ENCODE measurements around the gene EXT2. TPM values are rescaled to one million over a fixed set of nuclear protein-coding genes. Genes with fewer than 3 reads are reported as not detected.

The EXT2 gene
- total RNA-seq, 1 donor from 2014 or later = 53.7 TPM

DNA sequence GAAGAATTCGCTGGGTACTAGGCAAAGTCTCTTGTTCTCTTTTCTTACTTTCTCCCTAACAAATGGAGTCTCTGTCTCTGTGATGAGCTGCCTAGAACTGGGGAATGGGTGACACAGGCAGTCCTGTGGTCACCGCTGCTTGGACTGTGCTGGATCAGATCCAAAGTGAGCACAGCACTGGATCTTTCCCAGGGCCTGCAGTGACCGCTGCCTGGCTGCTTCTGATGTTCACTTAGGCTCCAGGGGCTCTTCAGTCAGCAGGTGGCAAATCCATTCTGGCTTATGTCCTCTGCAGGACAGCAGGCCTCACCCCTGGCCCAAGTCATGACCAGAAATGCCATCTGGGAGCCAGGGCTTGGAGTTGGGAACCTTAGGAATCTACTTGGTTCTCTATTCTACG lies 61.5 kb downstream of the EXT2 start:
- TF ChIP-seq, protein P1, sequence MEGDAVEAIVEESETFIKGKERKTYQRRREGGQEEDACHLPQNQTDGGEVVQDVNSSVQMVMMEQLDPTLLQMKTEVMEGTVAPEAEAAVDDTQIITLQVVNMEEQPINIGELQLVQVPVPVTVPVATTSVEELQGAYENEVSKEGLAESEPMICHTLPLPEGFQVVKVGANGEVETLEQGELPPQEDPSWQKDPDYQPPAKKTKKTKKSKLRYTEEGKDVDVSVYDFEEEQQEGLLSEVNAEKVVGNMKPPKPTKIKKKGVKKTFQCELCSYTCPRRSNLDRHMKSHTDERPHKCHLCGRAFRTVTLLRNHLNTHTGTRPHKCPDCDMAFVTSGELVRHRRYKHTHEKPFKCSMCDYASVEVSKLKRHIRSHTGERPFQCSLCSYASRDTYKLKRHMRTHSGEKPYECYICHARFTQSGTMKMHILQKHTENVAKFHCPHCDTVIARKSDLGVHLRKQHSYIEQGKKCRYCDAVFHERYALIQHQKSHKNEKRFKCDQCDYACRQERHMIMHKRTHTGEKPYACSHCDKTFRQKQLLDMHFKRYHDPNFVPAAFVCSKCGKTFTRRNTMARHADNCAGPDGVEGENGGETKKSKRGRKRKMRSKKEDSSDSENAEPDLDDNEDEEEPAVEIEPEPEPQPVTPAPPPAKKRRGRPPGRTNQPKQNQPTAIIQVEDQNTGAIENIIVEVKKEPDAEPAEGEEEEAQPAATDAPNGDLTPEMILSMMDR (IDR thresholded peaks at IDR 0.05) = no peak
- DNase-seq (no peak), ATAC-seq (no peak)
- H3K27me3 ChIP-seq (ENCODE audit: low read depth) = no peaks in the 10 kb centered on the region
- no peaks in the 10 kb centered on the region for H3K4me1 ChIP-seq
- no peaks in the 10 kb centered on the region for H3K9me3 ChIP-seq
- H3K36me3 ChIP-seq = peaks cover 5% of the 10 kb centered on the region
- no peak overlapping the region for H3K27ac ChIP-seq
- intact Hi-C loops (cut with DNase I) = no loop called here
- no peak overlapping the region for H3K4me3 ChIP-seq

DNA sequence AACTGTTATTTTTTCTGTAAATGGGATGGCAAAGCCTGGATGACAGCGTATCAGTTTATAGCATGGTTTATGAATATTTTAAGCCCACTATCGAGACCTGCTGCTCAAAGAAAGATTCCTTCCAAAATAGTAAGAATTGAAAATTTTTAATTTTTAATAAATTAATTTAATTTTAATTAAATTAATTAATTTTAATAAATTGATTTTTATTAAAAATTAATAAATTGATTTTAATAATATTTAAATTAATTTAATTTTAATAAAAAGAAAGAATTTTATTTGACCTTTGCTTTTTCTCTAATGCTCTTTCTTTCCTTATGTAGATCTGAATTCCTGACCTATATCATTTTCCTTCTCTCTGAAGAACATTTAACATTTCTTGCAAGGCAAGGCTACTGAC lies 62.9 kb downstream of the EXT2 start:
- H3K27me3 ChIP-seq (ENCODE audit: low read depth) = no peaks in the 10 kb centered on the region
- H3K36me3 ChIP-seq = peaks cover 5% of the 10 kb centered on the region
- H3K4me1 ChIP-seq = no peaks in the 10 kb centered on the region
- no peak overlapping the region for H3K4me3 ChIP-seq
- intact Hi-C loops (cut with DNase I) = no loop called here
- ATAC-seq (no peak), DNase-seq (no peak)
- TF ChIP-seq, protein P1 (IDR thresholded peaks at IDR 0.05) = no peak
- H3K9me3 ChIP-seq = no peaks in the 10 kb centered on the region
- H3K27ac ChIP-seq = no peak overlapping the region

DNA sequence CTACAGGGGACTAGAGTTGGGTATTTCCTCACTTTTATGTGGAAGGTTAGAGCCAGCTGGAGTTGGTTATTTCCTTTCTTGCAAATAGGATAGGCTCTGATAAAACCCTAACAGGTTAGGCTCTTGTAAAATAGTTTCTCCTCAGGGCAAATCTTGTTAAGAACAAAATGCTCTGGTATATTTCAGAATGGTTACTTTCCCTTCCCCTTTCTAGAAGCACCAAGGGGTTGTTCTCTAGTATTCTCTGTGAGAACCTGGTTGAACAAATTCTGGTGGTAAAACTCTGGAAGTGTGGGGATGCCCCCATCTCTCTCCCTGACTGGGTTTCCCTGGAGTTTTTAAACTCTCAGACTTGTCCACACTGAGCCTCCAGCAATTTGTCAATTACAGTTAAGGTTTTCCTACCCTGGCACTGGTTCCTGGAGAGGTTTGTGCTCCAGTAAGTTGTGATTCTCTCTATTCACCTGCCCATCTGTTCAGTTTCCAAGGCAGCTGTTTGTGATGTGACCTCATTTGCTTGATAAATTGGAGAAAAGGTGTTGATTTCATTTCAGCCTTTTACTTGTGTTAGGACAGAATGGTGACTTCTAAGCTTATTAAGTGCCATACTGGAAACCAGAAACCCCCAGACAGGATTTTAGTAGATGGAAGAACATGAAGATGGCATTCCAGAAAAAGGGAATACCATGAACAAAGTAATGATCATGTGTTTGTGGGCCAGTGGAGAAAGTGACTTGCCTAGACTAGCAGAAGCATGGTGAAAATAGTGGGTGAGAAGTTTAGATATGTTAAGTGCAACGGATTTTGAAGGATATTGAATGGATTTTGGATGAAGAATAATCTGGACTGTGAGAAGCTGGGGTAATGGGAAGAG lies 64.6 kb downstream of the EXT2 start:
- TF ChIP-seq, protein P1 (IDR thresholded peaks at IDR 0.05) = no peak
- H3K4me1 ChIP-seq = no peaks in the 10 kb centered on the region
- DNase-seq = no peak
- H3K27ac ChIP-seq = no peak overlapping the region
- ATAC-seq = no peak
- H3K27me3 ChIP-seq (ENCODE audit: low read depth) = no peaks in the 10 kb centered on the region
- peaks cover 5% of the 10 kb centered on the region for H3K36me3 ChIP-seq
- no peaks in the 10 kb centered on the region for H3K9me3 ChIP-seq
- no peak overlapping the region for H3K4me3 ChIP-seq
- intact Hi-C loops (cut with DNase I) = no loop called here

DNA sequence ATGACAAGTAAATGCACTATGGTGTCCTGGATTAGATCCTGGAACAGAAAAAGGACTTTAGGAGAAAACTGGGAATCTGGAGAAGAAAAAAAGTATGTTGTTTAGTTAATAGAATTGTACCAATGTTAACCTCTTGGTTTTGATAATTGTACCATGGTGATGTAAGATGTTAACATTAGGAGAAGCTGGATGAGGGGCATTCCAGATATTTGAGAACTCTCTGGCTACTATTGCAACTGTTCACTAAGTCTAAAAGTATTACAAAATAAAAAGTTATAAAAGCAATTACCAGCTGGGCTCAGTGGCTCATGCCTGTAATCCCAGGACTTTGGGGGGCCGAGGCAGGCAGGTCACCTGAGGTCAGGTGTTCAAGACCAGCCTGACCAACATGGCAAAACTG lies 66.5 kb downstream of the EXT2 start:
- no peaks in the 10 kb centered on the region for H3K4me1 ChIP-seq
- no peak overlapping the region for H3K4me3 ChIP-seq
- ATAC-seq (no peak), DNase-seq (no peak)
- H3K27me3 ChIP-seq (ENCODE audit: low read depth) = no peaks in the 10 kb centered on the region
- no peaks in the 10 kb centered on the region for H3K9me3 ChIP-seq
- H3K27ac ChIP-seq = no peak overlapping the region
- intact Hi-C loops (cut with DNase I) = no loop called here
- H3K36me3 ChIP-seq = peaks cover 5% of the 10 kb centered on the region
- TF ChIP-seq, protein P1 (IDR thresholded peaks at IDR 0.05) = no peak

DNA sequence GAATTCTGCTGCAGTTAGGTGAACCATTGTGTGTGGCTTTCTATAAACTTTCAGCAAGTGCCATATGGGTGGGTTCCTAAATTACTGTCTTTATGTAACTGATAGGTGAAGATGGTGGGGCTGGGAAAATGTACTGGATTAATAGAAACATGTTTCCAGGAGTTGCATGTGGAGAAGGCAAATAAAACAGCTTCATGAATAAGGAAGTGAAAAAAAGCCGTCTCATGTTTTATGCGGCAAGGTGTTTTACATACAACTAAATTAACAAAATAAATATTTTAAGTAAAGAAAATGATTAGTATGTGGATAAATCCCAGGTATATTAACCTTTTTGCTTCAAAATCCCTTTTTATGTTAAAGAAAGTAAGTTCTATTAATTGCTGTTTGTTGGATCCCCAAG lies 67.2 kb downstream of the EXT2 start:
- H3K27ac ChIP-seq = no peak overlapping the region
- intact Hi-C loops (cut with DNase I) = no loop called here
- no peaks in the 10 kb centered on the region for H3K27me3 ChIP-seq (ENCODE audit: low read depth)
- H3K36me3 ChIP-seq = peaks cover under 1% of the 10 kb centered on the region
- H3K4me1 ChIP-seq = no peaks in the 10 kb centered on the region
- no peaks in the 10 kb centered on the region for H3K9me3 ChIP-seq
- DNase-seq (no peak), ATAC-seq (no peak)
- TF ChIP-seq, protein P1 (IDR thresholded peaks at IDR 0.05) = no peak
- H3K4me3 ChIP-seq = no peak overlapping the region

All from lower lobe of right lung (tissue), 2 donors.